Measurements from ENCODE around the gene ZNF75A. TPM values are rescaled to one million over a fixed set of nuclear protein-coding genes. Genes with fewer than 3 reads are reported as not detected.

Gene ZNF75A
- total RNA-seq, 1 experiment from 2014 or later, result 10.3 TPM

GRCh38 chr16:3262517-3262916 lies 42.8 kb upstream of the ZNF75A start:
- Histone ChIP-seq H3K9ac (ENCODE audit: low read length) (no peak overlapping the region), H3K4me2 (ENCODE audit: low read length) (peak overlapping the region; percentile 88), H3K79me2 (ENCODE audit: insufficient read depth, low read length) (no peaks in the 10 kb centered on the region), H3K27me3 (ENCODE audit: insufficient read depth, low read length) (no peaks in the 10 kb centered on the region), H3K36me3 (ENCODE audit: control insufficient read depth in 1 of 2, insufficient read depth in 2 of 2, low read length in 2 of 2) (no peaks in the 10 kb centered on the region), H3K4me1 (ENCODE audit: control insufficient read depth in 1 of 2, insufficient read depth in 2 of 2, low read length in 2 of 2) (peaks cover 14 to 28% of the 10 kb centered on the region in 2 experiments), H3K27ac (ENCODE audit: low read depth, low read length) (peak overlapping the region; percentile 89), H3K4me3 (replicated peaks in 1 of 2; ENCODE audit: low read depth in 1 of 2, low read length in 2 of 2) (peak overlapping the region in 1 of 2 experiments; percentile 65; a peak in 1 of 4 replicates), H4K20me1 (ENCODE audit: insufficient read depth) (no peaks in the 10 kb centered on the region), H3K9me2 (ENCODE audit: insufficient read depth) (no peaks in the 10 kb centered on the region), H2AFZ (ENCODE audit: low read depth, low read length, poor library complexity, severe bottlenecking) (no peak overlapping the region), H3K9me3 (ENCODE audit: control insufficient read depth in 1 of 2, insufficient read depth in 1 of 2, low read depth in 1 of 2, low read length in 2 of 2) (no peaks in the 10 kb centered on the region; a peak in 1 of 4 replicates)
- intact Hi-C loops (cut with micrococcal nuclease), result loop anchor here (10.0 kb wide), 1 partner anchor 182 kb away; the partner anchor contains the start of genes NAA60 and ZNF597
- ChIA-PET POLR2A (interaction anchor here (0.6 kb wide), 1 partner anchor 241 kb away, joined by 3 read pairs; no protein-coding TSS in a partner anchor), RAD21 (ENCODE audit: low non-redundant PET in 1 of 2, low total read pairs in 2 of 2, uncharacterized antibody in 2 of 2, unreplicated experiment in 2 of 2) (no interaction called here), CTCF (no interaction called here)
- BruUV-seq (replicated peaks), result no TSS peak
- DNase-seq (ENCODE audit: low read depth, low spot score) (no peak), ATAC-seq (no peak)
- TF ChIP-seq SIN3A (IDR thresholded peaks at IDR 0.05; ENCODE audit: low read depth), result no peak
- TF ChIP-seq CEBPB (IDR thresholded peaks at IDR 0.05; ENCODE audit: low read depth), result no peak
- no peak for TF ChIP-seq ZBTB33 (IDR thresholded peaks at IDR 0.05; ENCODE audit: extremely low read depth, insufficient replicate concordance, low read length)
- no peak for TF ChIP-seq REST (IDR thresholded peaks at IDR 0.05; ENCODE audit: low read depth)
- no peak for TF ChIP-seq EZH2phosphoT487 (IDR thresholded peaks at IDR 0.05; ENCODE audit: borderline replicate concordance)
- no peak for TF ChIP-seq MAX (IDR thresholded peaks at IDR 0.05)
- no peak for TF ChIP-seq SP1 (IDR thresholded peaks at IDR 0.05; ENCODE audit: low read depth)
- no peak for TF ChIP-seq POLR2A (IDR thresholded peaks at IDR 0.05; ENCODE audit: borderline replicate concordance, extremely low read depth, insufficient read depth, insufficient read length)
- no peak for TF ChIP-seq TCF7L2 (IDR thresholded peaks at IDR 0.05; ENCODE audit: borderline replicate concordance, extremely low read depth, insufficient read depth, insufficient read length)
- no peak for TF ChIP-seq FOSL1 (IDR thresholded peaks at IDR 0.05; ENCODE audit: low read depth)
- TF ChIP-seq SRF (IDR thresholded peaks at IDR 0.05; ENCODE audit: low read depth), result no peak
- no peak for TF ChIP-seq JUND (IDR thresholded peaks at IDR 0.05)
- no peak for TF ChIP-seq YY1 (IDR thresholded peaks at IDR 0.05; ENCODE audit: extremely low read depth, insufficient replicate concordance, low read depth, low read length)
- no peak for TF ChIP-seq ELF1 (IDR thresholded peaks at IDR 0.05; ENCODE audit: borderline replicate concordance, low read depth)
- TF ChIP-seq RAD21 (IDR thresholded peaks at IDR 0.05; ENCODE audit: low read depth), result no peak
- TF ChIP-seq CBX3 (IDR thresholded peaks at IDR 0.05; ENCODE audit: low read depth), result no peak
- TF ChIP-seq EGR1 (IDR thresholded peaks at IDR 0.05; ENCODE audit: low read depth), result no peak
- TF ChIP-seq POLR2AphosphoS5 (IDR thresholded peaks at IDR 0.05; ENCODE audit: low read depth, low read length), result no peak
